Endothelial cell of umbilical vein (primary cell): ENCODE results near the gene KCNIP1.

Experiments
- CTCF ChIP-seq, 2 donors: IDR thresholded peaks; 1 replicate in 1 of 2; 2 replicates in 1 of 2; pipeline ENCODE4 v1.5.1; 2011; ENCODE audit warnings: low read length in 2 of 2, mild to moderate bottlenecking in 2 of 2, moderate library complexity in 2 of 2, control low read depth in 1 of 2, inconsistent platforms in 1 of 2, low read depth in 1 of 2; ENCODE audit not compliant: insufficient read depth in 1 of 2; ENCODE audit errors: extremely low read depth in 1 of 2
- FOS ChIP-seq: IDR thresholded peaks from 2 replicates; pipeline ENCODE4 v1.6.1; 2011; ENCODE audit warnings: mild to moderate bottlenecking, low read length, moderate library complexity, borderline replicate concordance; ENCODE audit not compliant: insufficient read depth
- MAX ChIP-seq: IDR thresholded peaks from 2 replicates; pipeline ENCODE4 v1.6.1; 2011; ENCODE audit not compliant: insufficient read depth, insufficient read length
- MYC ChIP-seq: IDR thresholded peaks from one replicate; pipeline ENCODE4 v1.6.1; 2011; ENCODE audit warnings: mild to moderate bottlenecking, low read depth, low read length

- no peak for TF ChIP-seq MAX
- TF ChIP-seq CTCF (IDR thresholded peaks at IDR 0.05; ENCODE audit: extremely low read depth in 1 of 2, insufficient read depth in 1 of 2, low read depth in 1 of 2, low read length in 2 of 2), result no peak
- TF ChIP-seq FOS, result no peak
- TF ChIP-seq MYC, result no peak
These were observed 228.9 kb downstream of the KCNIP1 start for GRCh38 chr5:170732685-170733084.
